Measurements from ENCODE around the gene NUB1. TPM values are rescaled to one million over a fixed set of nuclear protein-coding genes. Genes with fewer than 3 reads are reported as not detected.
A peak's percentile ranks its signal among the peaks of the same experiment; 100 is the strongest.

Gene NUB1
- total and polyA plus RNA-seq, 7 experiments from 2014 or later, result 58.1 to 116 (median 80.1) TPM

DNA sequence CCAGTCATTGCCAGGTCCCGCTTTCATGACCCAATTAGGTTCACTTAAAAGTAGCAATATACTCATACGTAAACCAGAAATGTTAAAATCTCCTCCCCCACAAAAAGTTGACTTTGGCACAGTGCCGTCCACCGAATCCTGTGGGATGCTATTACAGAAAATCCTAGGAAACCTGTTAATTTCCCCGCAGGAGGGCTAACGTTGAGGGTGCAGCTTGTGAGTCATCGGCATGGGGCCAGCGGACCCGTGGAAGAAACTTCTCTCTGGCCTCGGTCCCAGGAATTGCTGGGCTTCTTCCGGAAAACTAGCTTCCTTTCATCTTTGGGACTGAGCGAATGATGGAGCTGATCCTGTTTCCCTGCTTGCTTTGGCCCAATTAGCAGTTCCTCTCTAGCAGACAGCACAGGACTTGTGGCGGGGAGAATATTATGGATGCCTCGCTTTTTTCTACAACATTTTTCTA lies 84.9 kb downstream of the NUB1 start:
- POLR2A ChIA-PET, result no interaction called here

DNA sequence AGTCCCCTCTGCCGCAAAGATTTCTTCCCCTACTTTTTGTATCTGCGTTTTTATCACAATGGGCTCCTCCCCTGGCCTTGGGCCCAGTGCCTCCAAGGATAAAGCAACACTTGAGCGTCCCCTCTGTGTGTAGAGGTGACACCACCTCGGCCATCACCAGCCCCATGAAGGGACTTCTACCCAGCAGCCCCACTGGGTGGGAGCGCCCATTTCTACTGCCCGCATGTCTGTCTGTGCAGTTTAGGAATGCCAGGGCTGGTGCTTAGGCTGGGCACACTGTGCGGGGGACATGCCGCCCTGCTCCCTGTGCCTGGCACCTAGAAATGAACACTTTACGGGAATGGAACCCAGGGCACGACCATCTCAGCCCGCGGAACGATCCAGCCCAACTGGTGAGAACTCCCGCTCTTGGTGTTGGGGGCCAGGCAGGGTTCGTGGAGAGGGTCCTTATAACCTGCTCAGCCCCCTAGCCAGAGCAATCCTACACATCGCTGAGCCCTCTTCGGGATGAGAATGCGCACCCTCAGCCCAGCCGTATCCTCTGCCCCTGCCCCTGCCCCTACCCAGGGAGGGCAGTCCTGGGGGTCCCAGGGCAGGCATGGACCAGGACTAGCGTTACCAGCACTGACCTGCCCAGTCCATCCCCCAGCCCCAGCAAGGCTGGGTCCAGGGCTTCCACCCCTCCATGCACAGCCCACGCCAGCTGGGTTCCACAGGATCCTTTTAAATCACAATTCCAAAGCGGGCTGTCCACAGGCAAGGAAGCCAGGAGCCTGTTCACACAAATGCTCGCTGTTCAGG lies 85.5 kb downstream of the NUB1 start:
- Histone ChIP-seq H3K4me3 (ENCODE audit: low read length) (no peak overlapping the region), H3K27me3 (ENCODE audit: control insufficient read depth in 2 of 2, insufficient read depth in 2 of 2, low read length in 2 of 2) (no peaks in the 10 kb centered on the region), H3K27ac (ENCODE audit: low read depth, low read length) (no peak overlapping the region), H3K9me3 (ENCODE audit: control insufficient read depth in 2 of 3, low read length in 3 of 3) (no peaks in the 10 kb centered on the region), H3K36me3 (ENCODE audit: control insufficient read depth in 2 of 3, insufficient read depth in 3 of 3, low read length in 3 of 3) (no peaks in the 10 kb centered on the region), H3K4me1 (ENCODE audit: control insufficient read depth in 2 of 2, insufficient read depth in 2 of 2, low read length in 2 of 2) (peaks cover 44 to 57% of the 10 kb centered on the region in 2 donors)
- Mint-ChIP-seq H3K4me1 (peaks cover 25 to 62% (median 49%) of the 10 kb centered on the region in 7 donors), H3K4me3 (peak overlapping the region in 3 of 10 donors; percentile 58 to 78 (median 75)), H3K27ac (peak overlapping the region in 6 of 9 donors; percentile 88 to 95 (median 94)), H3K36me3 (no peaks in the 10 kb centered on the region), H3K27me3 (peaks cover 0 to 14% (median 0%) of the 10 kb centered on the region in 5 donors), H3K9me3 (peaks cover 0 to under 1% (median 0%) of the 10 kb centered on the region in 11 donors)
- intact Hi-C loops (cut with micrococcal nuclease), result no loop called here
- DNase-seq, result no peak
- ATAC-seq, result no peak
- CTCF ChIA-PET, result interaction anchor here (0.7 kb wide), 1 partner anchor 21 kb away, joined by 3 read pairs; no protein-coding TSS in a partner anchor
- POLR2A ChIA-PET, result no interaction called here

More for the DNA sequence above, 84.9 kb downstream of the NUB1 start:
- Histone ChIP-seq H3K4me3 (ENCODE audit: low read length) (no peak overlapping the region), H3K27ac (ENCODE audit: low read depth, low read length) (no peak overlapping the region), H3K4me1 (ENCODE audit: control insufficient read depth in 2 of 2, insufficient read depth in 2 of 2, low read length in 2 of 2) (peaks cover 41 to 51% of the 10 kb centered on the region in 2 donors), H3K27me3 (ENCODE audit: control insufficient read depth in 2 of 2, insufficient read depth in 2 of 2, low read length in 2 of 2) (no peaks in the 10 kb centered on the region), H3K9me3 (ENCODE audit: control insufficient read depth in 2 of 3, low read length in 3 of 3) (no peaks in the 10 kb centered on the region), H3K36me3 (ENCODE audit: control insufficient read depth in 2 of 3, insufficient read depth in 3 of 3, low read length in 3 of 3) (no peaks in the 10 kb centered on the region)
- H3K4me1 Mint-ChIP-seq, result peaks cover 25 to 59% (median 47%) of the 10 kb centered on the region in 7 donors
- peak overlapping the region in 2 of 9 donors; percentile 69 to 70 for H3K27ac Mint-ChIP-seq
- peaks cover 0 to 21% (median 0%) of the 10 kb centered on the region in 5 donors for H3K27me3 Mint-ChIP-seq
- intact Hi-C loops (cut with micrococcal nuclease), result no loop called here
- peaks cover 0 to 5% (median 0%) of the 10 kb centered on the region in 5 donors for H3K36me3 Mint-ChIP-seq
- DNase-seq (no peak), ATAC-seq (no peak)
- CTCF ChIA-PET, result interaction anchor here (0.7 kb wide), 1 partner anchor 22 kb away, joined by 3 read pairs; no protein-coding TSS in a partner anchor
- H3K9me3 Mint-ChIP-seq, result peaks cover 0 to 6% (median 0%) of the 10 kb centered on the region in 11 donors
- peak overlapping the region in 2 of 10 donors; percentile 19 to 41 for H3K4me3 Mint-ChIP-seq

- peaks cover 0 to 11% (median 0%) of the 10 kb centered on the region in 5 donors for H3K27me3 Mint-ChIP-seq
- H3K4me3 Mint-ChIP-seq, result peak overlapping the region in 9 of 10 donors; percentile 41 to 78 (median 69)
- CTCF ChIA-PET, result interaction anchor here (0.6 to 1.0 kb wide), 3 partner anchors 21 to 32 kb away, joined by 3 to 7 read pairs (median 3); no protein-coding TSS in a partner anchor
Observed at GRCh38 chr7:151427705-151428377, 86.2 kb downstream of the NUB1 start.

More at GRCh38 chr7:151427705-151428377, 86.2 kb downstream of the NUB1 start:
- POLR2A ChIA-PET, result interaction anchor here (0.7 kb wide), 1 partner anchor 61 kb away, joined by 3 read pairs; no protein-coding TSS in a partner anchor
- peak overlapping the region in 8 of 9 donors; percentile 87 to 95 (median 93) for H3K27ac Mint-ChIP-seq
- ATAC-seq (no peak), DNase-seq (peak in 1 of 9 donors; percentile 15)
- intact Hi-C loops (cut with micrococcal nuclease), result loop anchor here in 1 of 2 donors (2.0 kb wide), 1 partner anchor 13 kb away; no protein-coding TSS in a partner anchor
- Histone ChIP-seq H3K4me3 (ENCODE audit: low read length) (no peak overlapping the region), H3K27ac (ENCODE audit: low read depth, low read length) (peak overlapping the region; percentile 57), H3K27me3 (ENCODE audit: control insufficient read depth in 2 of 2, insufficient read depth in 2 of 2, low read length in 2 of 2) (no peaks in the 10 kb centered on the region), H3K4me1 (ENCODE audit: control insufficient read depth in 2 of 2, insufficient read depth in 2 of 2, low read length in 2 of 2) (peaks cover 51 to 64% of the 10 kb centered on the region in 2 donors), H3K9me3 (ENCODE audit: control insufficient read depth in 2 of 3, low read length in 3 of 3) (no peaks in the 10 kb centered on the region), H3K36me3 (ENCODE audit: control insufficient read depth in 2 of 3, insufficient read depth in 3 of 3, low read length in 3 of 3) (no peaks in the 10 kb centered on the region)
- H3K4me1 Mint-ChIP-seq, result peaks cover 26 to 68% (median 54%) of the 10 kb centered on the region in 7 donors
- no peaks in the 10 kb centered on the region for H3K9me3 Mint-ChIP-seq
- no peaks in the 10 kb centered on the region for H3K36me3 Mint-ChIP-seq

Other genes with a start within 250 kb of the NUB1 start
- not detected for gene GBX1, start 174.1 kb upstream of the NUB1 start, total RNA-seq
- not detected for gene GBX1, start 174.1 kb upstream of the NUB1 start, polyA plus RNA-seq
- gene ASB10, start 154.6 kb upstream of the NUB1 start, total RNA-seq, result not detected
- not detected for gene ASB10, start 154.6 kb upstream of the NUB1 start, polyA plus RNA-seq
- gene H2BK1, start 131.3 kb upstream of the NUB1 start, total RNA-seq, result 1 to 10 TPM; 1.8 to 6.4 (median 1.9) TPM
- gene H2BK1, start 131.3 kb upstream of the NUB1 start, polyA plus RNA-seq, result not detected
- 10 to 100 TPM; 17.2 to 37.8 (median 27.7) TPM for gene ABCF2, start 114.6 kb upstream of the NUB1 start, total RNA-seq
- gene ABCF2, start 114.6 kb upstream of the NUB1 start, polyA plus RNA-seq, result 10 to 100 TPM; 27.1 to 47.5 TPM
- 10 to 100 TPM; 32.3 to 45.8 (median 42.8) TPM for gene CHPF2, start 109.3 kb upstream of the NUB1 start, total RNA-seq
- gene CHPF2, start 109.3 kb upstream of the NUB1 start, polyA plus RNA-seq, result 10 to 100 TPM; 17.4 to 27.3 TPM
- 10 to 100 TPM in 2 of 5 experiments, 1 to 10 TPM in 3; 3.8 to 45.5 (median 5.1) TPM for gene SMARCD3, start 93.1 kb upstream of the NUB1 start, total RNA-seq
- gene SMARCD3, start 93.1 kb upstream of the NUB1 start, polyA plus RNA-seq, result 1 to 10 TPM; 4.0 to 8.9 TPM
- gene WDR86, start 68.2 kb downstream of the NUB1 start, total RNA-seq, result 1 to 10 TPM in 2 of 5 experiments, not detected in 3; 1.6 to 9.7 TPM
- gene WDR86, start 68.2 kb downstream of the NUB1 start, polyA plus RNA-seq, result 1 to 10 TPM in 1 of 2 donors, under 1 TPM in 1; 0.24 to 3.1 TPM
- gene CRYGN, start 98.3 kb downstream of the NUB1 start, total RNA-seq, result 1 to 10 TPM in 1 of 5 experiments, under 1 TPM in 2, not detected in 2; 0.46 to 1.1 (median 0.61) TPM
- under 1 TPM; 0.33 to 0.48 TPM for gene CRYGN, start 98.3 kb downstream of the NUB1 start, polyA plus RNA-seq
- gene RHEB, start 178.1 kb downstream of the NUB1 start, total RNA-seq, result 10 to 100 TPM; 31.2 to 62.6 (median 40.2) TPM
- 10 to 100 TPM; 57.8 to 59.0 TPM for gene RHEB, start 178.1 kb downstream of the NUB1 start, polyA plus RNA-seq